Smooth muscle cell (in vitro differentiated cells): ENCODE measurements around the gene RNF144A. TPM values are rescaled to one million over a fixed set of nuclear protein-coding genes. Genes with fewer than 3 reads are reported as not detected.

ENCODE experiments used
- DNase-seq: peaks from one replicate; lab custom pipeline; 2025; ENCODE audit not compliant: unreplicated experiment; lab: John Stamatoyannopoulos, UW
- H2AFZ ChIP-seq: fragments of 200-600 bp; sonication (generic); 2 replicates; pipeline ENCODE4 v1.6.0; 2016; ENCODE audit warnings: antibody characterized with exemption, low read depth, mild to moderate bottlenecking
- H3F3A ChIP-seq: fragments of 200-600 bp; sonication (generic); 2 replicates; pipeline ENCODE4 v1.6.0; 2017; ENCODE audit warnings: antibody characterized with exemption, low read depth
- H3K27ac ChIP-seq: fragments of 200-600 bp; sonication (generic); 2 replicates; pipeline ENCODE4 v1.5.1; 2016; ENCODE audit warnings: low read depth, mild to moderate bottlenecking
- H3K27me3 ChIP-seq: fragments of 200-600 bp; sonication (generic); 2 replicates; pipeline ENCODE4 v1.6.1; 2016; ENCODE audit warnings: low read depth, mild to moderate bottlenecking
- H3K36me3 ChIP-seq: fragments of 200-600 bp; sonication (generic); 2 replicates; pipeline ENCODE4 v1.5.1; 2016; ENCODE audit warnings: low read depth
- H3K4me1 ChIP-seq: fragments of 200-600 bp; sonication (generic); 2 replicates; pipeline ENCODE4 v1.5.1; 2016; ENCODE audit warnings: low read depth
- H3K4me2 ChIP-seq: fragments of 200-600 bp; sonication (generic); 2 replicates; pipeline ENCODE4 v1.6.0; 2016; ENCODE audit warnings: mild to moderate bottlenecking
- H3K4me3 ChIP-seq: fragments of 200-600 bp; sonication (generic); 2 replicates; pipeline ENCODE4 v1.5.1; 2016; ENCODE audit warnings: mild to moderate bottlenecking
- H3K79me2 ChIP-seq: fragments of 200-600 bp; sonication (generic); 2 replicates; pipeline ENCODE4 v1.6.0; 2016; ENCODE audit warnings: low read depth, mild to moderate bottlenecking
- H3K9ac ChIP-seq: fragments of 200-600 bp; sonication (generic); 2 replicates; pipeline ENCODE4 v1.6.0; 2016; ENCODE audit warnings: low read depth
- H3K9me3 ChIP-seq: fragments of 200-600 bp; sonication (generic); replicated peaks from 2 replicates; pipeline ENCODE4 v1.5.1; 2016; ENCODE audit warnings: low read depth
- H4K20me1 ChIP-seq: fragments of 200-600 bp; sonication (generic); 2 replicates; pipeline ENCODE4 v1.6.0; 2016; ENCODE audit warnings: low read depth
- CTCF ChIP-seq: fragments of 200-600 bp; sonication (generic); IDR thresholded peaks from 2 replicates; pipeline ENCODE4 v1.5.1; 2017; ENCODE audit warnings: borderline replicate concordance, mild to moderate bottlenecking, antibody characterized with exemption; ENCODE audit not compliant: insufficient read depth, poor library complexity, severe bottlenecking
- WGBS: methylation state at CpG from one replicate; pipeline ENCODE4 v1.1.7; 2016; ENCODE audit warnings: low lambda C conversion rate; 5-methylcytosine and 5-hydroxymethylcytosine counted together
- polyA plus RNA-seq: library from polyadenylated mRNA; unstranded; fragments of >200 nt; fragmentation: Nextera tagmentation; extraction: Ambion mirVana; gene quantifications from 2 replicates; pipeline ENCODE4 v1.2.1, GENCODE V29; 2016
- total RNA-seq: library from RNA; depleted of rRNA; stranded (reverse); fragments of >200 nt; gene quantifications from 2 replicates; pipeline ENCODE4 v1.2.3, GENCODE V29; 2014

RNF144A gene
- total and polyA plus RNA-seq, 2 experiments from 2014 or later: 10.0 to 23.3 TPM

GRCh38 chr2:6986301-6986911, 69.2 kb downstream of the RNF144A start:
- Histone ChIP-seq H4K20me1 (peaks cover 18% of the 10 kb centered on the region), H3K27me3 (no peaks in the 10 kb centered on the region), H3K9ac (no peak overlapping the region), H2AFZ (no peak overlapping the region), H3F3A (no peaks in the 10 kb centered on the region), H3K9me3 (no peaks in the 10 kb centered on the region), H3K4me1 (peaks cover 10% of the 10 kb centered on the region), H3K27ac (no peak overlapping the region), H3K36me3 (no peaks in the 10 kb centered on the region), H3K79me2 (no peaks in the 10 kb centered on the region), H3K4me2 (no peak overlapping the region), H3K4me3 (no peak overlapping the region)
- WGBS: 73% methylated on average over 3 of the region's 3 CpGs
- no peak for TF ChIP-seq CTCF
- no peak for DNase-seq

GRCh38 chr2:6986912-6987361, 69.7 kb downstream of the RNF144A start:
- H3K4me2 ChIP-seq: no peak overlapping the region
- WGBS: 69% methylated on average over 12 of the region's 12 CpGs
- H2AFZ ChIP-seq: no peak overlapping the region
- H3K4me1 ChIP-seq: peaks cover 10% of the 10 kb centered on the region
- H3K36me3 ChIP-seq: no peaks in the 10 kb centered on the region
- H3K4me3 ChIP-seq: no peak overlapping the region
- peaks cover 18% of the 10 kb centered on the region for H4K20me1 ChIP-seq
- no peaks in the 10 kb centered on the region for H3F3A ChIP-seq
- no peak for DNase-seq
- no peaks in the 10 kb centered on the region for H3K79me2 ChIP-seq
- no peaks in the 10 kb centered on the region for H3K9me3 ChIP-seq
- no peak overlapping the region for H3K27ac ChIP-seq
- no peak for TF ChIP-seq CTCF
- no peaks in the 10 kb centered on the region for H3K27me3 ChIP-seq
- no peak overlapping the region for H3K9ac ChIP-seq

GRCh38 chr2:6990871-6991270, 73.7 kb downstream of the RNF144A start:
- H3K4me3 ChIP-seq: no peak overlapping the region
- H2AFZ ChIP-seq: no peak overlapping the region
- no peak overlapping the region for H3K4me2 ChIP-seq
- H3K4me1 ChIP-seq: peaks cover 9% of the 10 kb centered on the region
- H3K9me3 ChIP-seq: no peaks in the 10 kb centered on the region
- no peaks in the 10 kb centered on the region for H3F3A ChIP-seq
- DNase-seq: no peak
- H3K9ac ChIP-seq: no peak overlapping the region
- H3K27ac ChIP-seq: no peak overlapping the region
- H3K27me3 ChIP-seq: no peaks in the 10 kb centered on the region
- H3K36me3 ChIP-seq: no peaks in the 10 kb centered on the region
- TF ChIP-seq CTCF: no peak
- peaks cover 7% of the 10 kb centered on the region for H4K20me1 ChIP-seq
- WGBS: 92% methylated on average over 3 of the region's 3 CpGs
- H3K79me2 ChIP-seq: no peaks in the 10 kb centered on the region

- Histone ChIP-seq H3K36me3 (no peaks in the 10 kb centered on the region), H3K4me2 (no peak overlapping the region), H3F3A (no peaks in the 10 kb centered on the region), H3K9ac (no peak overlapping the region), H3K27ac (no peak overlapping the region), H3K79me2 (no peaks in the 10 kb centered on the region), H3K4me1 (no peaks in the 10 kb centered on the region), H2AFZ (no peak overlapping the region), H3K9me3 (no peaks in the 10 kb centered on the region), H3K27me3 (no peaks in the 10 kb centered on the region), H3K4me3 (no peak overlapping the region), H4K20me1 (no peaks in the 10 kb centered on the region)
- no peak for DNase-seq
- TF ChIP-seq CTCF: no peak
- 89% methylated on average over 4 of the region's 4 CpGs for WGBS
Measured at GRCh38 chr2:6992794-6993228, 75.6 kb downstream of the RNF144A start.
